Measurements from ENCODE around the gene CACNG8.

CACNG8 gene

DNA sequence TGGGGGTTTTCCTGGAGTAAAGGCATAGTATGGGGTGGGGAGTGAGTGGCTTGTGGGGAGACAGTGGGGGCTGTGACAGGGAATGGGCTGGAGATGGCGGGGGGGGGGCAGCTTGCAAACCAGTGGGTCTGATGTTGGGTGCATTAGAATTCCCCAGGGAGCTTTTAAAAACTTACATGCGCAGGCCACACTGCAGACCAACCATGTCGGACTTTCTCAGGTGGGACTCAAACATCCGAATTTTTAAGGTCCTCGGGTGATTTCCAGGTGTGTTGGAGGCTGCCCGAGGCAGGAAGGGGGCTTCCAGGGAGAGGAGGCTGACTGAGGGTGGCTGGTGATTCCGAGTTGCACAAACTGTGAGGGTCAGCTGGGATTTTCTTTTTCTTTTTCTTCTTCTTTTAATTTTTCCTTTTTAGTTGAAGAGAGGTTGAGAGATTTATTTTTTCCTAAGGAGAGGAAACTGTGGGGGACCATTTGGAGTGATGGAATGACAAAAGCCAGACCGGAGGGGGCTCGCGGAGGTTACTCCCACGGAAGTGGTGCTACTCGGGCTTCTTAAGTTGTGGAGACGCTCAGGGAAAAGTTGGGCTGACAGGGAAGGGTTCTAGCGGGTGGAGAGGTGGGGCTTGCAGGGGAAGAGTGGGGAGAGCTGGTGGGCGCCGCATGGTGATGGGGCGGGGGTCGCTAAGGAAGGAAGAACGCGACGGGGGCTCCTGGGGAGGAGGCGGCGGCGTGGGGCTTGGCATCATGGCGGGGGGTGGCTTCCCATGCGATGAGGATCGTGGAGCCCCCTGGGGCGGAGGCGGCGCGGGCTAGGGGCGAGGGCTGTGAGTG, 997 bp upstream of the CACNG8 start:
- no peak for DNase-seq (ENCODE audit: low spot score)

DNA sequence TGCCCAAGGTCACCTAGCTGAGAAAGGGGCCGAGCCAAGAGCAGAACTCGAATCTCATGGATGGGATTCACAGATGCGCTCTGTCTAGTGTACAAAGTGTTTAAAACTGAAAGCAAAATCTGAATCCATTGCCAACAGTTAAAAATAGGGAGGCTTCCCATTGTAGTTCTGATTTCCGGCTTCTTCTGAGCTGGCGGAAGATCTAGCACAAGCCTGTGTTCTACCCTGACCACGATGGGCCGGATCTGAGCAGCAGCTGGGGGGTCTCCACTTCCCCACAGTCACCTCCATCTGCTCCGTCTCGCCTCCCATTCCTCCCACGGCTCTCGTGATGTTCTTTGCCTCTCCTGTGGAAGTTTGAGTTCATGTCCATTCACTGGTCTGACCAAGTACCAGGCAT, 2.4 kb downstream of the CACNG8 start:
- DNase-seq (ENCODE audit: low spot score), result no peak

DNA sequence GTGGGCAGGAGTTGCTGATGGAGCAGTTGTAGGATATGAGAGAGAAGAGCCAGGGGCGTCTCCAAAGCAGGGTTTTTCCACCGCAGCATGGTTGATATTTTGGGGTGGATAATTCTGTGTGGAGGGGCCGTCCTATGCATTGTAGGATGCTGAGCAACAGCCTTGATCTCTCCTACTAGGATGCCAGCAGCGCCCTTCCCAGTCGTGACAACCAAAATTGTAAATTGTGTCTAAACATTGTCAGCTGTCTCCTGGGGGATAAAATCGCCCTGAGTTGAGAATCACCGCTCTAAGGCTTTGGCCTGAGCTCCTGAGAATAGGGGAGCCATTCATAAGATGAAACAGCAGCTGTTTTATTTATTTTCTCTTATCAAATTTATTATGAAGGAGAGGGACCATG, 4.2 kb downstream of the CACNG8 start:
- DNase-seq (ENCODE audit: low spot score), result no peak

DNA sequence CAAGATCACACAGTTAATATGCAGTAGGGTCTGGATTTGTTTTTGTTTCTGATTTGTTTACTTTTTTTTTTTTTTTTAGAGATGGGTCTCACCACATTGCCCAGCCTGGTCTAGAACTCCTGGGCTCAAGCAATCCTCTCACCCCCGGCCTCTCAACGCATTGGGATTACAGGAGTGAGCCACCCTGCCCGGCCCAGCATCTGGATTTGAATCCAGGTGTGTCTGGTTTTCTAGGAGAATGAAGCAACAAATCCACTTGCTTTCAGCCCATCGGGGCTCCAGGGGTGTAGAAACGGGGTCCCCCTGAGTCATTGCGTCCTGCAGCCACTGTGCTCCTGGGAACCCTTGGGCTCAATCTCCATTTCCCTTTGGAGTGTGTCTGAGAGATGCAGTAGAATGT, 6.6 kb downstream of the CACNG8 start:
- no peak for DNase-seq (ENCODE audit: low spot score)

DNA sequence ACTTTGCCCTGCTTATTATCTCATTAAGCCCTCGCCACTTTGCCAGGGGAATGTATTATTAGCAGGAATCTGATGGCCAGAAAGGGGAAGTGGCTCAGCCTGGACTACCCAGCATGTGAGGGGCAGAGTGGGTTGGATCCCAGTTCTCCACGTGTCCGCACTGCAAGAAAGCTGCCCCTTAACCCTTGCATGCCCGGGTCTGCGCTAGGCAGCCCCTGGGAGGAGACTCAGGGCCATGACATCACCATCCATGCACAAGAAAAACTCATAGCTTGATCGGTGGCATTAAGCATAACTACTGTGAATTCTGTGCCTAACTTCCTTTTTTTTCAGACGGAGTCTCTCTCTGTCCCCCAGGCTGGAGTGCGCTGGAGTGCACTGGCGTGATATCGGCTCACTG, 8.9 kb downstream of the CACNG8 start:
- no peak for DNase-seq (ENCODE audit: low spot score)

DNA sequence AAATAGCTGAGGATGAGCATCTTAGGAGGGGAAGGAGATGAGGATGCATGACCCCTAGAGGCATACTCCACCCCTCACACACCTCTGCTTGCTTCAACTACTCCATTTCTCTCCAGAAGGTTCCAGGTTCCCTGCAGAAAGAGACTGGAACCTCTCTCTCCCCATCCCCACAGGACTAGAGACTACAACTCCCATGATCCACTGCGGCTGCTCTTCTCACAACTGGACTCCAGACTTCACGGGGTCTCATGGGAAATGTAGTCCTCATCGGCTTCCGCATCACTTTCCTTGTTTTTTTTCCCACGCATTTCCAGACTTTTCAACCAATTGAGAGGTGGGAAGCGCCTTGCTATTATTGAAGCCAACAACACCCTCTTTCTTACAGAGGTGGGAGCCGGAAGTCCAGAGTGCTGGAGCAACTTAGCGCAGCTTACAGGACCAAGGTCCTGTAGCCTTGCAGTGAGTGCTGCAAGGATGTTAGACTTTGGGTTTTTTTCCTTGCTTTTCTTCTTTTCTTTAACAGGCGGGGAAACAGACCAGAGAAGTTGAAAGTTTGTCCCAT, 14.8 kb downstream of the CACNG8 start:
- peak; percentile 70 for DNase-seq (ENCODE audit: low spot score)

DNA sequence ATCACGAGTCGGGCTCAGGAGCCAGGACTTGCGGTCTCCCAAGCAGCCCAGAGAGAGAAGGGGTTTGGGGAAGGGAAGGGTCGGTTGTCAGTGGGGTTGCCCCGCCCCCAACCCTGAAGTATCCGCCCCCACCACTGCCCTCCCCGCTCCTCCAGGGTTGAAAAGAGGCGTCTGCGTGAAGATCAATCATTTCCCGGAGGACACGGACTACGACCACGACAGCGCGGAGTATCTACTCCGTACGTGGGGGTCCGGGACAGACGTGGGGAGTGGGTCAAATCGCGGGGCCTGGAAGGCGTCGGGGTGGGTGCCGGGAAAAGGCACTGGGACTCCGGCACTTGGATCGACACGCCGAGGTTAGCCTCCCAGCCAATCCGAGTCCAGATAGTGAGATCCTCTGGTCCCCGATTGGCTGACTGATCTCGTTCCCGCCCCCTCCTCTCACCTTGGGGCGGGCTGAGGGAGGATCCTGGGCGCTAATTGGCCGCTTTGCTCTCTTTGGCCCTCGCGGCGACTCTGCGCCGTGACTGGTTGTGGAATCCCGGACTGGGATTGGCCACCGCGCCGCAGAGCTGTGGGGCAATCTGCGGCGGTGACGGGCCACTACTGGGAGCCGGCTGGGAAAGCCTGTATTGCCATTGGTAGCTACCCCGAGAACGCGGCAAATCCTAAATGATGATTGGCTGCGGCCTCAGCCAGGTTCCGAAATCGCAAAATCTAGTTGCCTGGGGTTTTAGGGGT, 15.4 kb downstream of the CACNG8 start:
- DNase-seq (ENCODE audit: low spot score), result peak; percentile 26

DNA sequence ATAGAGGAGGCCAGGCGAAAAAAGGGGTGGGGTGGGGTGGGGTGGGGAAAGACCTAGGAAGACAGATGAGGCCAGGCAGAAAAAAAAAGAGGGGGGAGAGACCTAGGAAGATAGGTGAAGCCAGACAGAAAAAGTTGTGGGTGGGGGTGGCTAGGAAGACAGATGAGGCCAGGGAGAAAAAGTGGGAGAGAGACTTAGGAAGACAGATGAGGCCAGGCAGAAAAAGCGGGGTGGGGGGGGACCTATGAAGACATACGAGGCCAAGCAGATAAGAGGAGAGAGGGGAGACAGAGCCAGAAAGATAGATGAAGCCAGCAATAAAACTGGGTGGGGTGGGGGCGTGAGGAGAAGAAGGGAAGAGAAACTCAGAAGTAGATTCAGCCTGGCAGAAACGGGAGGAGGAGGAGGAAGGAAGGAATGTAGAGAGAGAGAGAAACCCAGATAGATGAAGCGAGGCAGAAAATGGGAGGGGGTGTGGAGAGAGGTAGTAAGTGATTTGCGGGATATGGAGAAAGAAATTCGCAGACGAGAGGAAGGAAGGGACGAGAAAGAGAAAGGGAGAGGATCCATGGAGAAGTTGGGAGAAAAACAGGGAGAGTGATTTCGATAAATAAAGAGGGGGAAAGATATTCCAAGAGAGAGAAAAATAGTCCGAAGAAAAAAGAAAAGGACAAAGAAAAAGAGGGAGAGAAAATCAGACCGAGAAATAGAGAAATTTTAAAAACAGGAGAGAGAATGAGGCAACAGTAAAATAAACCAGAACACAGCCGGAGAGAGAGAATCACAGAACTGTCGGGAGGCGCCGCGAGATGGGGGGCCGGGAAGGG, 16.5 kb downstream of the CACNG8 start:
- no peak for DNase-seq (ENCODE audit: low spot score)

DNA sequence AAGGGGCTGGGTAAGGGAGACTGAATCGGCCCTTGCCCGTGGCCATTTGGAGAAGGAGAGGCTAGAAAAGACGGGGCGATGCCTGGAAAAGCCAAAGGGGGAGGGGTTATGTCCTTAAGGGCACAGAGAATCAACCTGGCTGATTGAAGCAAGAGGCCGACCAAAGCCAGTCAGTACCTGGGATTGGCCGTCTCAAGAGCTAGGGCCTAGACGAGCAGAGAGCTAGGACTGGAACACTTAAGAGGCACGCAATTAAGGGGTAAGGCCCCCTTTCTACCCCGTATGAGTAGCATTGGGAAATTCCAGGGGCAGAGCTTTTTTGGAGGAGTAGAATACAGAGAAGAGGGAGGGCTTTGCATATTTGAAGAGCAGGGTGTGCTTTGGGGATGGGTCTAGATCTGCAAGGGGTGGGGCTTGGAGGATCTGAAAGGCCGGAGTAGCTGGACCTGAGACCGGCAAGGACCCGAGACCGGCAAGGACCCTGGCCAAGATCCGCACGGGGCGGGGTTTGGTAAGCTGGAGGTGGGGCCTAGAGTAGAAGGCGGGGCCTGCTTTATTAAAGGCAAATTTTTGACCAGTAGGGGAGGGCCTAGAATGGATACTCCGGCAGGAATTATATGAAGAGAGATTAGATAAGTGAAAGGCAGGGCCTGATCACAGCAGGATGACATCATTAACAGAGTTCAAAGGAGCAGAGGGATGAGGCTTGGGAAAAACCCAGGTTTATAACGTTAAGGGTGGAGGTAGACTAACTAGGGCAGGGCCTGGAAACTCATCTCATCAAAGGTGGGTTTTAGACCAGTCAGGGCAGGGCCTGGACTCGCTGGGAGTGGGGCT, 18.0 kb downstream of the CACNG8 start:
- no peak for DNase-seq (ENCODE audit: low spot score)

DNA sequence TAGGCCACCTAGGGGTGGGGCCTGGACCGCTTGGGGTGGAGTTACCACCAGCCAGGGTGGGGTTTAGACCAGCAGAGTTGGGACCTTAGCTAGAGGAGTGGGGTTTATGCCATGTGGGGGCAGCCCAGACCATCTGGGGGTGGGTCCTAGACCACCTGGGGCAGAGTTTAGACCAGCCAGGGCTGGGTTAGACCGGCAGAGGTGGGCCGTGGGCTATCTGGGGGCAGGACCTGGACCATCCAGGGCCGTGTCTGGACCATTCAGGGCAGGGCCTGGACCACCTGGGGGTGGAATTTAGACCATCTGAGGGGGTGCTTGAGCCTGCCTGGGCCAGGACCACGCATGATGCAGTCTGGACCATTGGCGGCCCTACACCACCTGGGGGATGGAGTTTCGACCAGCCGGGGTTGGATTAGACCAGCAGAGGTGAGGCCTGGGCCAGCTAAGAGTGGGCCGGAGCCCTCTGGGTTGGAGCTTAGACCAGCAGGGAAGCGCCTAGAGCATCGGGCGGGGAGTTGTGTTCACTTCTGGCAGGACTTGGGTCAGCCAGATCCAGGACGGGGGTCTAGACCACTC, 18.7 kb downstream of the CACNG8 start:
- no peak for DNase-seq (ENCODE audit: low spot score)

DNA sequence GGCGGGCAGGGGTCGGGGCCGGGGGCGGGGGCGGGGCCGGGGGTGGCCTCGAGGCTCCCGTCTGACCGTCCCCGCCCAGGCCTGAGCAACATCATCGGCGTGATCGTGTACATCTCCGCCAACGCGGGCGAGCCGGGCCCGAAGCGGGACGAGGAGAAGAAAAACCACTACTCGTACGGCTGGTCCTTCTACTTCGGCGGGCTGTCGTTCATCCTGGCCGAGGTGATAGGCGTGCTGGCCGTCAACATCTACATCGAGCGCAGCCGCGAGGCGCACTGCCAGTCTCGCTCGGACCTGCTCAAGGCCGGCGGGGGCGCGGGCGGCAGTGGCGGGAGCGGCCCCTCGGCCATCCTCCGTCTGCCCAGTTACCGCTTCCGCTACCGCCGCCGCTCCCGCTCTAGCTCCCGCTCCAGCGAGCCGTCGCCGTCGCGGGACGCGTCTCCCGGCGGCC, 19.3 kb downstream of the CACNG8 start:
- no peak for DNase-seq (ENCODE audit: low spot score)

DNA sequence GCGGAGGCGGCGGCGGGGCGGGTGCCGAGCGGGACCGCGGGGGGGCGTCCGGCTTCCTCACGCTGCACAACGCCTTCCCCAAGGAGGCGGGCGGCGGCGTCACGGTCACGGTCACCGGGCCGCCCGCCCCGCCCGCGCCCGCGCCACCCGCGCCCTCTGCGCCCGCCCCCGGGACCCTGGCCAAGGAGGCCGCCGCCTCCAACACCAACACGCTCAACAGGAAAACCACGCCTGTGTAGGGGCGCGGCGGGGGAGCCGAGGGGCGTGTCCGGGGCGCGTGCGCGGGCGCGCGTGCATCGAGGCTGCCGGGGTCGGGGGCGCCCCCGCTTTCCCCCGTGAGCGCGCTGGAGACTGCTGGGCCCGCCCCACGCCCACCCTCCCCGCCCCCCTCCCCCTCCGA, 19.9 kb downstream of the CACNG8 start:
- peak; percentile 14 for DNase-seq (ENCODE audit: low spot score)

DNA sequence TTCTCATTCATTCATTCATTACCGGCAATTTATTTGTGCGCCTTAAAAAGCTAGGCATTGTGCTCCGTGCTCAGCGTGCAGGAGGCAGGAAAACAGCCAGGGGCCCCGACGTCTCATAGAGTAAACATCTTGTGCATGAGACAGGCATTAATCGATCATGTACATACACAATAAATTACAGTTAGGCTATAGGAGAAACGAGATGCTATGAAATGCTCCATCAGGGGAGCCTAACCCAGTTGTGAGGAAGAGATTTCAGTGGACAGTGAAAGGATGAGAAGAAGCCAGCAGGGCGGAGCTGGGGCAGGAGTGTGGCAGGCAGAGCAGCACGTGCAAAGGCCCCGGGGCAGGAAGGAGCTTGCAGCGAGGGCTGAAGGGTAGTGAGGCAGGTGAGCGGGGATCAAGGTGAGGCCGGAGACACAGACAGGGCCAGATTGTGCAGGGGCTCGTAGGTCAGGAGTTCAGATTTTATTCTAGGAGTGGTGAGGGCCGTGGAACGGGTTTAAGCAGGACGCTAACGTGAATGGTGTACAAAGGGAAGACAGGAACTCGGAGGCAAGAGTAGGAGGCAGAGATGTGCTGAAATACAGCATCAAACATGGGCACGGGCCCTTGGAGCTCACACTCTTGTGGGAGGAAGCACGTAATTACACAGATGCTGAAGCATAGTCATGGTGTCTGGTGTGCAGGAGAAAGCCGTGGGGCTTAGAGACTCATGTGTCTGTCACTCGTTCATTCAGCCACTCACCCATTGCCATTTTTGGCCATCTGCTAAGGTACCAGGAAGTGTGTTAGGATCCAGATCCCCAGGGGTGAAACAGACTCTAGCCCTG, 20.9 kb downstream of the CACNG8 start:
- DNase-seq (ENCODE audit: low spot score), result no peak

DNA sequence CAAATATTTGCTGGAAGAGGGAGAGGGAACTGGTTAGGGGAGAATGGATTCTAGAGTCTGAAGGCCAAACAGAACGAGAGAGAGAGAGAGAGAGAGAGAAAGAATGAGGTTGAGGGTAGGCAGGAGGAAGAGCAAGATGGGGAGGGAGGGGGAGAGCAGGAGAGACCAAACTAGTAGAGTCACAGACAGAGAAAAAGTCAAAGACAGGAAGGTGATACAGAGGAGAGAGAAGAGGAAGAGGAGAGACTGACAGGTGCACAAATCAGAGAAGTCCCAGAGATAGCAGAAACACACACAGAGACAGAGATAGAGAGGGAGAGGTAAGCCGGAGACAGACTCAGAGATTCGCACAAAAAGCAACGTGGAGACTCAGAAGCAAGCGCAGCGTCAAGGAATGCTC, 23.1 kb downstream of the CACNG8 start:
- no peak for DNase-seq (ENCODE audit: low spot score)

DNA sequence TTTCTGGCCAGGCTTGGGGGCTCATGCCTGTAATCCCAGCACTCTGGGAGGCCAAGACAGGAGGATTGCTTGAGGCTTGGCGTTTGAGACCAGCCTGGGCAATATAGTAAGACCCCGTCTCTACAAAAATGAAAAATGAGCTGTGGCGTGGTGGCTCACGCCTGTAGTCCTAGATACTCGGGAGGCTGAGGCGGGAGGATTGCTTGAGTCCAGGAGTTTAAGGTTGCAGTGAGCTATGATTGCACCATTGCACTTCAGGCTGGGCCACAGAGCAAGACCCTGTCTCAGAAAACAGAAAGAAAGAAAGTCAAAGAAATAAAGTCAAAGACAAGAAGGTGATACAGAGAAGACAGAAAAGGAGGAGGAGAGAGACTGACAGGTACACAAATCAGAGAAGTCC, 26.2 kb downstream of the CACNG8 start:
- DNase-seq (ENCODE audit: low spot score), result no peak

DNA sequence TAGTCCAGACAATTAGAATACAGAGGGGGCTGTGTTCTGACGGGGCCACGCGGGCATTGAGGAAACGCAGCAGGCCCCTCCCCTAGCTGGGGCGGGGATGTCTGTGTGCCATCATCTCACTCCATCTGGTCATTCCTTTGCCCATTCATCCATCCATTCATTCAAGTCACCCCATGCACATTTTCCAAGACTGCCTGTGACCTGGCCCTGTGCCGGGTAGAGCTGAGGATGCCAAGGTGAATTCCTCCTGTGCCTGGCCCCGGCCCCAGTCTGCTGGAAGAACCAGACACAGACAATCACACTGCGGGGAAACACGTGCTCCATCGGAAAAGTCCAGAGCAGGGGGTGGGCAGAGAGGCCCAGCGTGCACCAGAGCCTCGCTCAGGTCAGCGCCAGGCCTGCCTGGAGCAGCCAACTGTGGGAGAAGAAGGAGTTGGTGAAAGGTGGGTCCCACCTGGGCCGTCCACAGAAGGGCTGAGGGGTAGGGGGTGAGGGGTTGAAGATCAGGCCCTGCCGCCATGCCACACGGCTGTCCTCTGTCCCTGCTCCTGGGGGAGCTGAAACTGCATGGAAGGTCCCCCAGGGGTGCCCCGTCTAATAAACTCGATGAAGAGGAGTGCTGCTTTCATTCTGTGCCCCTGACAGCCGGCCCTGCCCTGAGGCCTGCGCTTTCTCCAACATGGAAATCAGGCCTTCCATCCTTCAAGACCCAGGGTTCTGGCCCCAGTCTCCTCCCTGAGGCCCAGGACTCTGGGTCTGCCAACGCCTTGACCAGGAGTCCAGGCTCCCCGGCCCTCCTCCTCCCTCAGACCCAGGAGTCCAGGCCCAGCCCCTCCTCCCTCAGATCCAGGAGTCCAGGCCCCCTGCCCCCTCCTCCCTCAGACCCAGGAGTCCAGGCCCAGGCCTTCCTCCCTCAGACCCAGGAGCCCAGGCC, 27.1 kb downstream of the CACNG8 start:
- DNase-seq (ENCODE audit: low spot score), result no peak

DNA sequence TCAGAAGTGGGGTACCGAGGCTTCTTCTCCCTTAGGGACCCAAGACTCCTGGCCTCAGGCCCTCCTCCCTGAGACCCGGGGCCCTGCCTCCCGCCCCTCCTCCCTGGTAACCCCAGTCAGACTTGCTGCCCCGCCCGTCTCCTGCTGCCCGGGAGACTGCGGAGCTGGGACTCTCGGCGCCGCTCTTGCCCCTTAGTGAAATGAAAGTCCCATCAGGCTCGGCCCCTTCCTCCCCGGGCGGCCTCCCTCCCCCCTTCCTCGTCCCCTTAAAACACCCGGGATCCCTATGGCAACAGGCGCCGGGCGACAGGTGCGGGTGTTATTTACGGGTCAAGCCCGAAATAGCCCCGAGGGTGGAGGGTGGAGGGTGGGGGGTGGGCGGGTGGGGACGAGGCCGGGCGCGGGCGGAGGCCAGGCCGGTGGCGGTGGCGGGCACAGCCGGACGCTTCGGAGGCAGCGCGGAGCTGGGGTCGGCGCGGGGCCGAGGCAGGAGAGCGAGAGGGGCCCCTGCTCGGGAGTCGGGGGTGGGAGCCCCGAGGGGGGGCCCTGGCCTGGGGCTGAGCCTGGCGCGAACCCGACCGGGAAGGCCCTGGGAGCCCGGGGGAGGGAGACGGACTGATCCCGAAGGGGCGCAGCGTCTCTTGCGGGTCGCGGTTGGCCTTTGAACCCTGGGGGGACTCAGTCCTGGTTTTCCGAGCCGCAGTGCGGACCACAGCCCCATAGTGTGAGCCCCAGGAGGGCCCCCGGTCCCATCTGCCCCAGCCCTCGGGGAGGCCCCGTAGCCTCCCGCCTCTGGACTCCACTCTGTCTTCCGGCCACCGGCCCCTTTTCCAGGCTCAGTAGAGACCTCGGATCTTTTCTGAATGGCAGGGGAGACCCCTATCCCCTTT, 28.7 kb downstream of the CACNG8 start, which contains the start of gene CACNG6:
Gene CACNG6, plus strand, starts transcription at position 414 of the 890 bp plus-strand sequence. CDS start 1,241 bp downstream, outside the sequence.
- no peak for DNase-seq (ENCODE audit: low spot score)

DNA sequence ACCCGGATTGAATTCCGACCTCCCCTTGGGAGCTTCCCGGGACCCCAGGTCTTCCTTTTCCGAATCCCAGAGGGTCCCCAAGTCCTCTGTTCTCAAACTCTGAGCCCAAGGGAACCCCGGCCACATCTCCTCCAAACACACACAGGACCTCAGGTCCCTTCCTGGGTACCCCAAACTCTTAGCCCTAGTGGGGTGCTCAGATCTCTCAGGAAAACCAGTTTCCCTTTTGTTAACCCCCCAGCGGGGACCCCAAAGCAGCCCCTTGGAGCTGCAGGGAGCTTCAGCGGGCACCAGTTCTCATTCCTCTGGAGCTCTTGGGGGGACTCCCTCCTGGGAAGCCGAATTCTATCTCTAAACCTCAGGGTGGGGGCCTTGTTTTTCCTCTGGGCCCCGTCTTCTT, 29.5 kb downstream of the CACNG8 start:
- no peak for DNase-seq (ENCODE audit: low spot score)
